HEK293 (cell line): ENCODE measurements around the gene MSH6.

Source experiments
- CTCF ChIA-PET: fragments of 350-600 bp; formaldehyde crosslinking; extraction: SDS; loops from one replicate; lab custom pipeline; 2021; ENCODE audit warnings: antibody characterized with exemption; lab: Yijun Ruan, JAX
- POLR2A ChIA-PET: fragments of 300-600 bp; formaldehyde crosslinking; extraction: SDS; loops from one replicate; lab custom pipeline; 2020; ENCODE audit warnings: antibody characterized with exemption, inconsistent platforms; lab: Yijun Ruan, JAX
- H3K27ac ChIP-seq: fragments of 200-500 bp; sonication (Bioruptor generic); 2 replicates; pipeline ENCODE4 v1.5.1; 2014; ENCODE audit warnings: low read depth, low read length, control low read depth, inconsistent platforms; ENCODE audit errors: extremely low read depth
- H3K36me3 ChIP-seq, 2 experiments: fragments of 200-500 bp in 1 of 2; sonication (Bioruptor generic) in 1 of 2; 1 replicate in 1 of 2; 2 replicates in 1 of 2; pipeline ENCODE4 v1.5.1; 2014 to 2017; ENCODE audit warnings: inconsistent platforms in 2 of 2, low read length in 2 of 2; ENCODE audit not compliant: control insufficient read depth in 2 of 2, insufficient read depth in 1 of 2
- H3K4me1 ChIP-seq: fragments of 200-500 bp; sonication (Bioruptor generic); 2 replicates; pipeline ENCODE4 v1.5.1; 2014; ENCODE audit warnings: mild to moderate bottlenecking, low read length, inconsistent platforms; ENCODE audit not compliant: control insufficient read depth, insufficient read depth
- H3K4me3 ChIP-seq: 2 replicates; pipeline ENCODE4 v1.5.1; 2011; ENCODE audit warnings: low read depth, mild to moderate bottlenecking, control low read depth, low read length, moderate library complexity
- H3K9me3 ChIP-seq: fragments of 200-500 bp; sonication (Bioruptor generic); 2 replicates; pipeline ENCODE4 v1.5.1; 2014; ENCODE audit warnings: low read depth, low read length, inconsistent platforms; ENCODE audit not compliant: control insufficient read depth, insufficient read depth
- KLF7 ChIP-seq: fragments of 450-650 bp; formaldehyde crosslinking; IDR thresholded peaks from 2 replicates; pipeline ENCODE4 v1.5.1; 2016; ENCODE audit warnings: missing biosample characterization, missing genetic modification characterization, borderline replicate concordance
- OVOL3 ChIP-seq: fragments of 450-650 bp; formaldehyde crosslinking; IDR thresholded peaks from 2 replicates; pipeline ENCODE4 v1.5.1; 2016; ENCODE audit warnings: missing biosample characterization, missing genetic modification characterization
- PBX3 ChIP-seq: sonication (generic); formaldehyde crosslinking; IDR thresholded peaks from 2 replicates; pipeline ENCODE4 v1.8.1; 2022; ENCODE audit warnings: mild to moderate bottlenecking, moderate library complexity, missing genetic modification reagents
- PRDM4 ChIP-seq: fragments of 450-650 bp; formaldehyde crosslinking; IDR thresholded peaks from 2 replicates; pipeline ENCODE4 v1.5.1; 2017; ENCODE audit warnings: missing biosample characterization, missing genetic modification characterization
- SETDB1 ChIP-seq: IDR thresholded peaks from one replicate; pipeline ENCODE4 v1.6.1; 2017; ENCODE audit warnings: mild to moderate bottlenecking, low read length, moderate library complexity, mixed read lengths; ENCODE audit not compliant: insufficient read length
- ZBTB26 ChIP-seq: fragments of 450-650 bp; formaldehyde crosslinking; optimal IDR thresholded peaks from 2 replicates; pipeline ENCODE3; 2016; ENCODE audit warnings: missing biosample characterization, mild to moderate bottlenecking, missing genetic modification characterization
- ZBTB48 ChIP-seq: fragments of 450-650 bp; formaldehyde crosslinking; IDR thresholded peaks from 2 replicates; pipeline ENCODE4 v1.5.1; 2016; ENCODE audit warnings: missing biosample characterization, missing genetic modification characterization
- ZBTB7A ChIP-seq: fragments of 450-650 bp; formaldehyde crosslinking; IDR thresholded peaks from 2 replicates; pipeline ENCODE4 v1.5.1; 2016; ENCODE audit warnings: low read depth, missing biosample characterization, missing genetic modification characterization
- ZFHX2 ChIP-seq: fragments of 450-650 bp; formaldehyde crosslinking; conservative IDR thresholded peaks from 2 replicates; pipeline ENCODE4 v1.5.1; 2016; ENCODE audit warnings: missing biosample characterization, missing genetic modification characterization
- ZNF133 ChIP-seq: fragments of 450-650 bp; formaldehyde crosslinking; IDR thresholded peaks from 2 replicates; pipeline ENCODE4 v1.5.1; 2016; ENCODE audit warnings: missing biosample characterization, missing genetic modification characterization
- ZNF140 ChIP-seq: fragments of 450-650 bp; formaldehyde crosslinking; IDR thresholded peaks from 2 replicates; pipeline ENCODE4 v1.5.1; 2016; ENCODE audit warnings: missing biosample characterization, missing genetic modification characterization
- ZNF18 ChIP-seq: fragments of 450-650 bp; formaldehyde crosslinking; IDR thresholded peaks from 2 replicates; pipeline ENCODE4 v1.5.1; 2016; ENCODE audit warnings: missing biosample characterization, missing genetic modification characterization
- ZNF2 ChIP-seq: fragments of 450-650 bp; formaldehyde crosslinking; IDR thresholded peaks from 2 replicates; pipeline ENCODE4 v1.5.1; 2016; ENCODE audit warnings: missing biosample characterization, missing genetic modification characterization
- ZNF239 ChIP-seq: fragments of 450-650 bp; formaldehyde crosslinking; IDR thresholded peaks from 2 replicates; pipeline ENCODE4 v1.5.1; 2016; ENCODE audit warnings: missing biosample characterization, missing genetic modification characterization
- ZNF266 ChIP-seq: fragments of 450-650 bp; formaldehyde crosslinking; IDR thresholded peaks from 2 replicates; pipeline ENCODE4 v1.5.1; 2016; ENCODE audit warnings: missing biosample characterization, missing genetic modification characterization, low read depth
- ZNF311 ChIP-seq: fragments of 450-650 bp; formaldehyde crosslinking; IDR thresholded peaks from 2 replicates; pipeline ENCODE4 v1.5.1; 2017; ENCODE audit warnings: missing biosample characterization, missing genetic modification characterization, borderline replicate concordance
- ZNF324 ChIP-seq: fragments of 450-650 bp; formaldehyde crosslinking; IDR thresholded peaks from 2 replicates; pipeline ENCODE4 v1.5.1; 2016; ENCODE audit warnings: missing biosample characterization, missing genetic modification characterization
- ZNF341 ChIP-seq: fragments of 450-650 bp; formaldehyde crosslinking; IDR thresholded peaks from 2 replicates; pipeline ENCODE4; 2016; ENCODE audit warnings: low read depth, missing biosample characterization, missing genetic modification characterization
- ZNF518A ChIP-seq: fragments of 450-650 bp; formaldehyde crosslinking; conservative IDR thresholded peaks from 2 replicates; pipeline ENCODE4 v1.5.1; 2016; ENCODE audit warnings: low read depth, missing biosample characterization, missing genetic modification characterization
- ZNF530 ChIP-seq: fragments of 450-650 bp; formaldehyde crosslinking; IDR thresholded peaks from 2 replicates; pipeline ENCODE4 v1.5.1; 2016; ENCODE audit warnings: low read depth, missing biosample characterization, missing genetic modification characterization
- ZNF654 ChIP-seq: fragments of 450-650 bp; formaldehyde crosslinking; IDR thresholded peaks from 2 replicates; pipeline ENCODE4 v1.5.1; 2016; ENCODE audit warnings: low read depth, missing biosample characterization, missing genetic modification characterization
- ZNF701 ChIP-seq: fragments of 450-650 bp; formaldehyde crosslinking; IDR thresholded peaks from 2 replicates; pipeline ENCODE4 v1.5.1; 2016; ENCODE audit warnings: missing biosample characterization, missing genetic modification characterization
- ZNF704 ChIP-seq: fragments of 450-650 bp; formaldehyde crosslinking; IDR thresholded peaks from 2 replicates; pipeline ENCODE4 v1.5.1; 2016; ENCODE audit warnings: missing biosample characterization, missing genetic modification characterization
- ZNF777 ChIP-seq: fragments of 450-650 bp; formaldehyde crosslinking; IDR thresholded peaks from 2 replicates; pipeline ENCODE4 v1.5.1; 2017; ENCODE audit warnings: missing biosample characterization, missing genetic modification characterization, borderline replicate concordance
- ZSCAN16 ChIP-seq: fragments of 450-650 bp; formaldehyde crosslinking; IDR thresholded peaks from 2 replicates; pipeline ENCODE4 v1.5.1; 2016; ENCODE audit warnings: missing biosample characterization, missing genetic modification characterization

The MSH6 gene

GRCh38 chr2:47767880-47768609 is 14.9 kb upstream of the MSH6 start:
- Histone ChIP-seq H3K9me3 (no peaks in the 10 kb centered on the region), H3K4me3 (no peak overlapping the region), H3K36me3 (no peaks in the 10 kb centered on the region), H3K4me1 (no peaks in the 10 kb centered on the region; the same call in 1 of the 2 replicates), H3K27ac (no peak overlapping the region)
- ChIA-PET POLR2A (interaction anchor here (0.6 to 1.0 kb wide), 3 partner anchors 15 to 49 kb away, joined by 3 to 5 read pairs (median 3); partner anchors contain the start of gene MSH6), CTCF (interaction anchor here (0.6 to 3.3 kb wide), 56 partner anchors 9 to 1303 kb away, joined by 3 to 72 read pairs (median 4); partner anchors contain the start of gene MSH6)
- TF ChIP-seq ZNF777: no peak
- TF ChIP-seq ZNF518A (tag by site-specific recombination): no peak
- peak; percentile 62 for TF ChIP-seq ZNF654 (tag by site-specific recombination)
- no peak for TF ChIP-seq ZBTB7A (tag by site-specific recombination)
- no peak for TF ChIP-seq ZNF2 (tag by site-specific recombination)
- TF ChIP-seq ZNF701 (tag by site-specific recombination): no peak
- TF ChIP-seq PRDM4 (tag by site-specific recombination): no peak
- no peak for TF ChIP-seq ZNF530 (tag by site-specific recombination)
- 0 out of 2 replicates have a peak, but pooled peaks have one; percentile 9 for TF ChIP-seq ZFHX2 (tag by site-specific recombination)
- no peak for TF ChIP-seq PBX3
- no peak for TF ChIP-seq ZBTB26 (tag by site-specific recombination)
- TF ChIP-seq ZNF341 (tag by site-specific recombination): no peak
- TF ChIP-seq ZNF324: no peak
- no peak for TF ChIP-seq KLF7 (tag by site-specific recombination)
- TF ChIP-seq ZNF311: no peak
- TF ChIP-seq ZBTB48 (tag by site-specific recombination): peak; percentile 67; the same call in 1 of the 2 replicates
- TF ChIP-seq ZNF140: no peak
- TF ChIP-seq ZNF133 (tag by site-specific recombination): no peak
- no peak for TF ChIP-seq ZNF704 (tag by site-specific recombination)
- no peak for TF ChIP-seq ZNF266
- TF ChIP-seq ZNF18 (tag by site-specific recombination): no peak
- no peak for TF ChIP-seq SETDB1
- TF ChIP-seq OVOL3 (tag by site-specific recombination): no peak
- TF ChIP-seq ZSCAN16 (tag by site-specific recombination): no peak
- TF ChIP-seq ZNF239: no peak
